ENCODE measurements around the gene NPAS2.

DNA sequence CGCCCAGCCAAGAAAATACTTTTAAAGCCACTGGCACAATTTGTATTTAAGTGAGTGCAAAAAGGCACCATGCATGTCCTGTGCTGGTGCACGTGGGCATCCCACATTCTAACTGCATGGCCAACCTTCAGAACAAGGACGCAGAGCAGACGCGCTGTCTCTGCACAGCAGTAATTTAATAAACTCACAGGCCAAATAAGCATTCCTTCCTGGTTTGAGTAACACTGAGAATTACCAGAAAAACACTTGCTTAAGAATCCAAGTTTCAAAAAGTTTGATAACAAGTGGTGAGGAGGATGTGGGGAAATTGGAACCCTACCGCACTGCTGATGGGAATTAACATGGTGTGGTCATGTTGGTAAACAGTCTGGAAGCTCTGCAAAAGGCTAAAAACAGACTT lies 220.8 kb downstream of the NPAS2 start:
- TF ChIP-seq, protein P1, sequence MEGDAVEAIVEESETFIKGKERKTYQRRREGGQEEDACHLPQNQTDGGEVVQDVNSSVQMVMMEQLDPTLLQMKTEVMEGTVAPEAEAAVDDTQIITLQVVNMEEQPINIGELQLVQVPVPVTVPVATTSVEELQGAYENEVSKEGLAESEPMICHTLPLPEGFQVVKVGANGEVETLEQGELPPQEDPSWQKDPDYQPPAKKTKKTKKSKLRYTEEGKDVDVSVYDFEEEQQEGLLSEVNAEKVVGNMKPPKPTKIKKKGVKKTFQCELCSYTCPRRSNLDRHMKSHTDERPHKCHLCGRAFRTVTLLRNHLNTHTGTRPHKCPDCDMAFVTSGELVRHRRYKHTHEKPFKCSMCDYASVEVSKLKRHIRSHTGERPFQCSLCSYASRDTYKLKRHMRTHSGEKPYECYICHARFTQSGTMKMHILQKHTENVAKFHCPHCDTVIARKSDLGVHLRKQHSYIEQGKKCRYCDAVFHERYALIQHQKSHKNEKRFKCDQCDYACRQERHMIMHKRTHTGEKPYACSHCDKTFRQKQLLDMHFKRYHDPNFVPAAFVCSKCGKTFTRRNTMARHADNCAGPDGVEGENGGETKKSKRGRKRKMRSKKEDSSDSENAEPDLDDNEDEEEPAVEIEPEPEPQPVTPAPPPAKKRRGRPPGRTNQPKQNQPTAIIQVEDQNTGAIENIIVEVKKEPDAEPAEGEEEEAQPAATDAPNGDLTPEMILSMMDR (IDR thresholded peaks at IDR 0.05) = no peak
- TF ChIP-seq EP300 (IDR thresholded peaks at IDR 0.05) (no peak), POLR2AphosphoS5 (IDR thresholded peaks at IDR 0.05) (no peak), POLR2A (IDR thresholded peaks at IDR 0.05; ENCODE audit: low read depth) (no peak)

Measured in esophagus muscularis mucosa (tissue), 4 donors.